ENCODE data around the gene DKK2. TPM values are rescaled to one million over a fixed set of nuclear protein-coding genes. Genes with fewer than 3 reads are reported as not detected.

The DKK2 gene
- total and polyA plus RNA-seq, 2 donors (not counting 3 experiments of a cell fraction or from before 2014, with no cell fraction given) = 0.14 to 0.24 TPM

- intact Hi-C loops (cut with micrococcal nuclease) = no loop called here
- DNase-seq (ENCODE audit: low read depth, low spot score) = no peak
- Histone ChIP-seq H3K79me2 (ENCODE audit: control insufficient read depth, insufficient read depth, low read length) (no peaks in the 10 kb centered on the region), H3K4me1 (ENCODE audit: control insufficient read depth, extremely low read depth, insufficient read depth, low read length) (no peaks in the 10 kb centered on the region), H3K36me3 (ENCODE audit: control insufficient read depth in 2 of 2, extremely low read depth in 1 of 2, insufficient read depth in 2 of 2, low read length in 2 of 2) (no peaks in the 10 kb centered on the region), H3K4me3 (replicated peaks in 1 of 3; ENCODE audit: insufficient read depth in 1 of 3, low read depth in 1 of 3, low read length in 3 of 3) (no peak overlapping the region), H3K9me3 (replicated peaks; ENCODE audit: control insufficient read depth, insufficient read depth, low read length) (no peaks in the 10 kb centered on the region), H3K4me2 (ENCODE audit: insufficient read depth, low read length) (no peak overlapping the region), H3K9ac (replicated peaks; ENCODE audit: extremely low read depth, insufficient read depth, low read length) (no peak overlapping the region), H3K27me3 (ENCODE audit: control insufficient read depth in 2 of 2, insufficient read depth in 2 of 2, low read length in 2 of 2) (no peaks in the 10 kb centered on the region), H2AFZ (ENCODE audit: low read depth, low read length) (no peak overlapping the region), H4K20me1 (replicated peaks; ENCODE audit: control insufficient read depth, extremely low read depth, insufficient read depth, low read length) (no peaks in the 10 kb centered on the region), H3K27ac (ENCODE audit: insufficient read depth, low read depth, low read length) (no peak overlapping the region), H3K9me1 (replicated peaks; ENCODE audit: control insufficient read depth, extremely low read depth, insufficient read depth, low read length) (no peaks in the 10 kb centered on the region)
- no TSS peak for BruUV-seq (replicated peaks)
- CTCF ChIA-PET = no interaction called here
- dilution Hi-C loops (cut with MboI; ENCODE audit: extremely low pct_ligation_motif_present, low sequenced_read_pairs) = no loop called here
- no peak for FAIRE-seq
- POLR2A ChIA-PET = no interaction called here
- no peak for TF ChIP-seq JUN (IDR thresholded peaks at IDR 0.05; ENCODE audit: borderline replicate concordance, insufficient read depth, insufficient read length, low read depth)
- no peak for TF ChIP-seq MAX (IDR thresholded peaks at IDR 0.05; ENCODE audit: insufficient read depth, insufficient read length)
- no peak for TF ChIP-seq MYC (IDR thresholded peaks at IDR 0.05; ENCODE audit: low read depth, low read length)
- TF ChIP-seq CTCF (IDR thresholded peaks at IDR 0.05; ENCODE audit: extremely low read depth in 1 of 2, insufficient read depth in 1 of 2, low read depth in 1 of 2, low read length in 2 of 2) = no peak
- no peak for TF ChIP-seq GATA2 (IDR thresholded peaks at IDR 0.05; ENCODE audit: insufficient read depth, insufficient read length, low read depth, low read length)
- no peak for TF ChIP-seq POLR2AphosphoS5 (IDR thresholded peaks at IDR 0.05; ENCODE audit: insufficient read depth, low read depth, low read length)
- no peak for TF ChIP-seq POLR2A (IDR thresholded peaks at IDR 0.05; ENCODE audit: low read depth, low read length)
- no peak for TF ChIP-seq EZH2 (IDR thresholded peaks at IDR 0.05; ENCODE audit: borderline replicate concordance, low read depth, low read length, severe bottlenecking)
- TF ChIP-seq FOS (IDR thresholded peaks at IDR 0.05; ENCODE audit: borderline replicate concordance, insufficient read depth, low read length) = no peak
Measured at GRCh38 chr4:106981431-106981830, 54.7 kb downstream of the DKK2 start.
